DOHH2 (cell line): ENCODE results near the gene FBXO11.

Source experiments
- EZH2phosphoT487 ChIP-seq: fragments of 200-600 bp; sonication (generic); IDR thresholded peaks from 2 replicates; pipeline ENCODE4 v1.6.1; 2017; ENCODE audit warnings: borderline replicate concordance, mild to moderate bottlenecking, antibody characterized with exemption, low read length, moderate library complexity, mixed read lengths
- TF ChIP-seq, protein P1 (sequence below): fragments of 200-600 bp; sonication (generic); IDR thresholded peaks from one replicate; pipeline ENCODE4 v1.5.1; 2014; ENCODE audit warnings: antibody characterized with exemption, mild to moderate bottlenecking, low read depth, low read length; ENCODE audit not compliant: poor library complexity, severe bottlenecking

DNA sequence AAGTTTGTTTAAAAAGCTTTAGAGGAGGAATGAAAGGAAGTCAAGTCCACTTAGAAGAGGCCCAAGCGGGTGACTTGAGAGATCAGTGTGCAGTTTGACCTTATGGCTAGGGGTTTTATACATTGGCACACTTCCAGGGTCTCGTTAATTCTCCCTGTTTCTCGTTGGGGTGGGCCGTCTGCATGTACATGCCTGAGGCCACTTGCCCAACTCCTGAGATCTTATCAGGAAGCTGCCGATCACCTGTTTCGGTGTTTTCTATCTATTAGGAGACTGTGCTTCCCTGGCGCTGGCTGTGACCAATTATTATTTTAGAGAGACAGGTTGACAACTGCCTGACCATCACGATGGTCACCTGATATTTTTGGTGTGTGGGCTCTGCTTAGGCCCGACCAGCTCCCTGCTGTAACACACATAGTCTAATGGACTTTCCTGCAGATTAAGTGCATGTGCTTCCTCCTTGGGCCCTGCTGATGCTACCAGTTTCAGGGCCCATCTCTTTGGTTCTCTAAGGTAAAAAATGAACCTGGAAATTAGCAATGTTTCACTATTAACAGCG, 154.4 kb downstream of the FBXO11 start:
- TF ChIP-seq, protein P1, sequence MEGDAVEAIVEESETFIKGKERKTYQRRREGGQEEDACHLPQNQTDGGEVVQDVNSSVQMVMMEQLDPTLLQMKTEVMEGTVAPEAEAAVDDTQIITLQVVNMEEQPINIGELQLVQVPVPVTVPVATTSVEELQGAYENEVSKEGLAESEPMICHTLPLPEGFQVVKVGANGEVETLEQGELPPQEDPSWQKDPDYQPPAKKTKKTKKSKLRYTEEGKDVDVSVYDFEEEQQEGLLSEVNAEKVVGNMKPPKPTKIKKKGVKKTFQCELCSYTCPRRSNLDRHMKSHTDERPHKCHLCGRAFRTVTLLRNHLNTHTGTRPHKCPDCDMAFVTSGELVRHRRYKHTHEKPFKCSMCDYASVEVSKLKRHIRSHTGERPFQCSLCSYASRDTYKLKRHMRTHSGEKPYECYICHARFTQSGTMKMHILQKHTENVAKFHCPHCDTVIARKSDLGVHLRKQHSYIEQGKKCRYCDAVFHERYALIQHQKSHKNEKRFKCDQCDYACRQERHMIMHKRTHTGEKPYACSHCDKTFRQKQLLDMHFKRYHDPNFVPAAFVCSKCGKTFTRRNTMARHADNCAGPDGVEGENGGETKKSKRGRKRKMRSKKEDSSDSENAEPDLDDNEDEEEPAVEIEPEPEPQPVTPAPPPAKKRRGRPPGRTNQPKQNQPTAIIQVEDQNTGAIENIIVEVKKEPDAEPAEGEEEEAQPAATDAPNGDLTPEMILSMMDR, result no peak
- TF ChIP-seq EZH2phosphoT487, result no peak
